SK-N-MC (cell line): ENCODE data around the gene RASGRP3.

Experiments
- EZH2 ChIP-seq: fragments of 200-600 bp; sonication (generic); IDR thresholded peaks from one replicate; pipeline ENCODE4 v1.6.1; 2017; ENCODE audit warnings: antibody characterized with exemption
- FOXP2 ChIP-seq: optimal IDR thresholded peaks from 2 replicates; pipeline ENCODE3; 2011; ENCODE audit warnings: mild to moderate bottlenecking, moderate library complexity; ENCODE audit not compliant: insufficient read depth; ENCODE audit errors: extremely low read length, control extremely low read depth

DNA sequence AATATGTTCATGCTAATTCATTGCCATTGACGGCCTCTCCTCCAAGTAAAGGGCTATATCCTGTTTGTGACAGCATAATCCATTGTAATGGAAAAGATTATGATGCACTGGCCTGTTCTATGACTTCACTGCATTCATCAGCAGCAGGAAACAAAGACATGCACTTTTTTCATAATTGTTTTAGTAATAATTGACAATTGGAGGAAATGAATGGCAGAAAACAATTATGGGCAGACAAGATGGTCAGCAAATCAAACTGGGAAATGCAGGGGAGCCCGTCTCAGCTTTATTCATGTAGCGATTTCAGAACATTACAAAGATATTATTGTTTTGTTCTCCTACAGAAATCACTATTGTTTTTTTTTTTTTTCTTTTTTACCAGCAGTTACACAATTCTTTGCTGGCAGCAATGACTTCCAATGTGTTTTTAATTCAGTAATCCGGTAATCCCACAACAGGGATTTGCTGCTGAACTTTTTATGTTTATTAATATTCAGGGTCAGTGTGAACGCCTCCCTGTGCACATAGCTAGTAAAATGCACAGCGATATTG, 33.8 kb upstream of the RASGRP3 start:
- no peak for TF ChIP-seq EZH2
- no peak for TF ChIP-seq FOXP2
